BLaER1 (cell line): ENCODE results near the gene PIP4K2A.

Source experiments
- H3K27ac ChIP-seq: shearing (Covaris generic); formaldehyde crosslinking; 2 replicates; pipeline ENCODE4 v1.8.1; 2022
- H3K27me3 ChIP-seq: shearing (Covaris generic); formaldehyde crosslinking; 2 replicates; pipeline ENCODE4 v1.8.1; 2022
- H3K36me3 ChIP-seq: shearing (Covaris generic); formaldehyde crosslinking; 2 replicates; pipeline ENCODE4 v1.8.1; 2022
- H3K4me1 ChIP-seq: shearing (Covaris generic); formaldehyde crosslinking; 2 replicates; pipeline ENCODE4 v1.8.1; 2022
- H3K4me2 ChIP-seq: shearing (Covaris generic); formaldehyde crosslinking; 2 replicates; pipeline ENCODE4 v1.8.1; 2022
- H3K4me3 ChIP-seq: shearing (Covaris generic); formaldehyde crosslinking; 2 replicates; pipeline ENCODE4 v1.8.1; 2022
- H3K9ac ChIP-seq: shearing (Covaris generic); formaldehyde crosslinking; 2 replicates; pipeline ENCODE4 v1.8.1; 2022
- H3K9me3 ChIP-seq: shearing (Covaris generic); formaldehyde crosslinking; 2 replicates; pipeline ENCODE4 v1.8.1; 2022
- H4K20me1 ChIP-seq: shearing (Covaris generic); formaldehyde crosslinking; 2 replicates; pipeline ENCODE4 v1.8.1; 2022
- Cebpa-rat ChIP-seq: shearing (Covaris generic); IDR thresholded peaks from 2 replicates; pipeline ENCODE4 v1.8.1; 2022

The PIP4K2A gene

GRCh38 chr10:22629126-22629525 is 85.3 kb downstream of the PIP4K2A start:
- H3K36me3 ChIP-seq = no peaks in the 10 kb centered on the region
- H3K9ac ChIP-seq = no peak overlapping the region
- no peak overlapping the region for H3K4me3 ChIP-seq
- H3K4me2 ChIP-seq = no peak overlapping the region
- no peaks in the 10 kb centered on the region for H3K9me3 ChIP-seq
- peaks cover 16% of the 10 kb centered on the region for H3K4me1 ChIP-seq
- no peaks in the 10 kb centered on the region for H3K27me3 ChIP-seq
- TF ChIP-seq Cebpa-rat = no peak
- no peak overlapping the region for H3K27ac ChIP-seq
- H4K20me1 ChIP-seq = peaks cover 44% of the 10 kb centered on the region

- Histone ChIP-seq H3K27me3 (no peaks in the 10 kb centered on the region), H3K4me2 (no peak overlapping the region), H3K36me3 (no peaks in the 10 kb centered on the region), H3K9me3 (no peaks in the 10 kb centered on the region), H3K4me3 (no peak overlapping the region), H3K27ac (no peak overlapping the region), H3K9ac (no peak overlapping the region), H3K4me1 (peaks cover 16% of the 10 kb centered on the region), H4K20me1 (peaks cover 40% of the 10 kb centered on the region)
- TF ChIP-seq Cebpa-rat = no peak
These were observed 86.1 kb downstream of the PIP4K2A start for GRCh38 chr10:22628309-22628708.

GRCh38 chr10:22626784-22627183 is 87.6 kb downstream of the PIP4K2A start:
- no peak for TF ChIP-seq Cebpa-rat
- Histone ChIP-seq H3K9me3 (peaks cover 4% of the 10 kb centered on the region; the same call in 1 of the 2 replicates), H3K9ac (no peak overlapping the region), H3K4me1 (peaks cover 16% of the 10 kb centered on the region), H4K20me1 (peaks cover 47% of the 10 kb centered on the region), H3K4me3 (no peak overlapping the region), H3K27me3 (no peaks in the 10 kb centered on the region), H3K4me2 (no peak overlapping the region), H3K27ac (no peak overlapping the region), H3K36me3 (no peaks in the 10 kb centered on the region; the same call in 1 of the 2 replicates)

GRCh38 chr10:22625516-22626290 is 88.7 kb downstream of the PIP4K2A start:
- no peak overlapping the region for H3K9ac ChIP-seq

GRCh38 chr10:22624287-22624738 is 90.1 kb downstream of the PIP4K2A start:
- no peak overlapping the region for H3K4me3 ChIP-seq
- H3K4me1 ChIP-seq = no peaks in the 10 kb centered on the region
- no peak for TF ChIP-seq Cebpa-rat
- H3K9me3 ChIP-seq = peaks cover 4% of the 10 kb centered on the region; the same call in 1 of the 2 replicates
- no peaks in the 10 kb centered on the region for H3K27me3 ChIP-seq
- H3K36me3 ChIP-seq = no peaks in the 10 kb centered on the region; the same call in 1 of the 2 replicates
- H4K20me1 ChIP-seq = peaks cover 57% of the 10 kb centered on the region
- H3K4me2 ChIP-seq = no peak overlapping the region
- no peak overlapping the region for H3K9ac ChIP-seq
- no peak overlapping the region for H3K27ac ChIP-seq

More at GRCh38 chr10:22625516-22626290, 88.7 kb downstream of the PIP4K2A start:
- no peak for TF ChIP-seq Cebpa-rat
- peaks cover 13% of the 10 kb centered on the region for H3K4me1 ChIP-seq
- no peak overlapping the region for H3K4me3 ChIP-seq
- no peak overlapping the region for H3K4me2 ChIP-seq
- H3K27me3 ChIP-seq = no peaks in the 10 kb centered on the region
- H3K36me3 ChIP-seq = no peaks in the 10 kb centered on the region; the same call in 1 of the 2 replicates
- peaks cover 4% of the 10 kb centered on the region; the same call in 1 of the 2 replicates for H3K9me3 ChIP-seq
- H4K20me1 ChIP-seq = peaks cover 52% of the 10 kb centered on the region
- no peak overlapping the region for H3K27ac ChIP-seq

- H3K27me3 ChIP-seq = no peaks in the 10 kb centered on the region
- H3K36me3 ChIP-seq = no peaks in the 10 kb centered on the region; the same call in 1 of the 2 replicates
- H4K20me1 ChIP-seq = peaks cover 52% of the 10 kb centered on the region
- no peak for TF ChIP-seq Cebpa-rat
- H3K9ac ChIP-seq = no peak overlapping the region
- no peak overlapping the region for H3K27ac ChIP-seq
- H3K4me1 ChIP-seq = no peaks in the 10 kb centered on the region
- H3K4me3 ChIP-seq = no peak overlapping the region
- no peak overlapping the region for H3K4me2 ChIP-seq
- H3K9me3 ChIP-seq = peaks cover 4% of the 10 kb centered on the region; the same call in 1 of the 2 replicates
These were observed 90.6 kb downstream of the PIP4K2A start for GRCh38 chr10:22623633-22624253.

- Histone ChIP-seq H3K9ac (no peak overlapping the region), H3K36me3 (no peaks in the 10 kb centered on the region; the same call in 1 of the 2 replicates), H3K27me3 (no peaks in the 10 kb centered on the region), H3K9me3 (peaks cover 4% of the 10 kb centered on the region; the same call in 1 of the 2 replicates), H3K4me3 (no peak overlapping the region), H3K4me1 (no peaks in the 10 kb centered on the region), H3K27ac (no peak overlapping the region; the same call in 1 of the 2 replicates), H3K4me2 (no peak overlapping the region), H4K20me1 (peaks cover 57% of the 10 kb centered on the region)
- TF ChIP-seq Cebpa-rat = no peak
These were observed 92.1 kb downstream of the PIP4K2A start for GRCh38 chr10:22622242-22622806.

- Histone ChIP-seq H3K9ac (no peak overlapping the region), H3K36me3 (no peaks in the 10 kb centered on the region; the same call in 1 of the 2 replicates), H3K4me1 (no peaks in the 10 kb centered on the region), H4K20me1 (peaks cover 51% of the 10 kb centered on the region), H3K27ac (no peak overlapping the region), H3K4me2 (no peak overlapping the region), H3K27me3 (no peaks in the 10 kb centered on the region), H3K4me3 (no peak overlapping the region), H3K9me3 (peaks cover 4% of the 10 kb centered on the region; the same call in 1 of the 2 replicates)
- no peak for TF ChIP-seq Cebpa-rat
These were observed 92.7 kb downstream of the PIP4K2A start for GRCh38 chr10:22621726-22622125.

GRCh38 chr10:22620929-22621328 is 93.4 kb downstream of the PIP4K2A start:
- Histone ChIP-seq H3K9ac (no peak overlapping the region), H3K27me3 (no peaks in the 10 kb centered on the region), H3K9me3 (peaks cover 4% of the 10 kb centered on the region; the same call in 1 of the 2 replicates), H3K4me2 (no peak overlapping the region), H4K20me1 (peaks cover 51% of the 10 kb centered on the region), H3K4me1 (peaks cover 3% of the 10 kb centered on the region), H3K36me3 (no peaks in the 10 kb centered on the region; the same call in 1 of the 2 replicates), H3K4me3 (no peak overlapping the region), H3K27ac (no peak overlapping the region)
- no peak for TF ChIP-seq Cebpa-rat
